Ovary (tissue), 3 donors: Measurements from ENCODE around the gene NAT16.

ENCODE experiments used
- CTCF ChIP-seq, 3 donors: fragments of 450-650 bp in 2 of 3; fragments of 200-600 bp in 1 of 3; IDR thresholded peaks; one replicate each; pipeline versions ENCODE4 v1.5.1 to v1.8.0; 2016 to 2022; ENCODE audit warnings: antibody characterized with exemption in 3 of 3, mild to moderate bottlenecking in 1 of 3
- EP300 ChIP-seq: sonication (generic); formaldehyde crosslinking; IDR thresholded peaks from one replicate; pipeline ENCODE4 v1.6.1; 2017; ENCODE audit warnings: antibody characterized with exemption
- POLR2A ChIP-seq: fragments of 450-650 bp; IDR thresholded peaks from one replicate; pipeline ENCODE4 v1.6.1; 2017; ENCODE audit warnings: antibody characterized with exemption, mild to moderate bottlenecking, moderate library complexity
- donor health status: DM: no; HTN: no; CAD: no.

- TF ChIP-seq POLR2A (no peak), CTCF (IDR thresholded peaks at IDR 0.05) (no peak), EP300 (no peak)
These were observed 20.4 kb upstream of the NAT16 start for GRCh38 chr7:101200504-101200861.
